DOHH2 (cell line): ENCODE data around the gene KIF26A.

Experiments
- H3F3A ChIP-seq: fragments of 200-600 bp; sonication (generic), shearing (Covaris generic); 2 replicates; pipeline ENCODE4 v1.6.0; 2016; ENCODE audit warnings: antibody characterized with exemption, mild to moderate bottlenecking; ENCODE audit not compliant: control insufficient read depth, insufficient read depth
- H3K27ac ChIP-seq: fragments of 200-600 bp; sonication (generic); 2 replicates; pipeline ENCODE4 v1.5.1; 2014; ENCODE audit warnings: low read depth, mild to moderate bottlenecking, low read length, moderate library complexity
- H3K27me3 ChIP-seq: fragments of 200-600 bp; sonication (generic); 2 replicates; pipeline ENCODE4 v1.6.1; 2014; ENCODE audit warnings: mild to moderate bottlenecking, low read length, mixed read lengths; ENCODE audit not compliant: control insufficient read depth
- H3K36me3 ChIP-seq: fragments of 200-600 bp; sonication (generic); 2 replicates; pipeline ENCODE4 v1.6.1; 2014; ENCODE audit warnings: mild to moderate bottlenecking, low read length, moderate library complexity, mixed read lengths; ENCODE audit not compliant: control insufficient read depth
- H3K4me1 ChIP-seq: fragments of 200-600 bp; sonication (generic); 2 replicates; pipeline ENCODE4 v1.6.1; 2014; ENCODE audit warnings: mild to moderate bottlenecking, low read length, mixed read lengths; ENCODE audit not compliant: control insufficient read depth
- H3K4me2 ChIP-seq: fragments of 200-600 bp; sonication (generic); 2 replicates; pipeline ENCODE4 v1.6.0; 2014; ENCODE audit warnings: mild to moderate bottlenecking, low read length, moderate library complexity
- H3K4me3 ChIP-seq: fragments of 200-600 bp; sonication (generic); 2 replicates; pipeline ENCODE4 v1.5.1; 2014; ENCODE audit warnings: mild to moderate bottlenecking, low read length, mixed read lengths
- H3K79me2 ChIP-seq: fragments of 200-600 bp; sonication (generic); 2 replicates; pipeline ENCODE4 v1.6.1; 2014; ENCODE audit warnings: mild to moderate bottlenecking, low read length, mixed read lengths; ENCODE audit not compliant: control insufficient read depth
- H3K9me2 ChIP-seq: fragments of 200-600 bp; sonication (generic); replicated peaks from 2 replicates; pipeline ENCODE4 v1.6.1; 2014; ENCODE audit warnings: mild to moderate bottlenecking, low read length, mixed read lengths; ENCODE audit not compliant: control insufficient read depth
- H3K9me3 ChIP-seq: fragments of 200-600 bp; sonication (generic); 2 replicates; pipeline ENCODE4 v1.6.1; 2014; ENCODE audit warnings: antibody characterized with exemption, low read length, mixed read lengths; ENCODE audit not compliant: control insufficient read depth, insufficient read depth
- H4K20me1 ChIP-seq: fragments of 200-600 bp; sonication (generic); 2 replicates; pipeline ENCODE4 v1.6.0; 2014; ENCODE audit warnings: low read depth, mild to moderate bottlenecking, antibody characterized with exemption, low read length, moderate library complexity; ENCODE audit not compliant: control insufficient read depth, insufficient read depth
- EZH2phosphoT487 ChIP-seq: fragments of 200-600 bp; sonication (generic); IDR thresholded peaks from 2 replicates; pipeline ENCODE4 v1.6.1; 2017; ENCODE audit warnings: borderline replicate concordance, mild to moderate bottlenecking, antibody characterized with exemption, low read length, moderate library complexity, mixed read lengths
- TF ChIP-seq, protein P1 (sequence below): fragments of 200-600 bp; sonication (generic); IDR thresholded peaks from one replicate; pipeline ENCODE4 v1.5.1; 2014; ENCODE audit warnings: antibody characterized with exemption, mild to moderate bottlenecking, low read depth, low read length; ENCODE audit not compliant: poor library complexity, severe bottlenecking

KIF26A gene

DNA sequence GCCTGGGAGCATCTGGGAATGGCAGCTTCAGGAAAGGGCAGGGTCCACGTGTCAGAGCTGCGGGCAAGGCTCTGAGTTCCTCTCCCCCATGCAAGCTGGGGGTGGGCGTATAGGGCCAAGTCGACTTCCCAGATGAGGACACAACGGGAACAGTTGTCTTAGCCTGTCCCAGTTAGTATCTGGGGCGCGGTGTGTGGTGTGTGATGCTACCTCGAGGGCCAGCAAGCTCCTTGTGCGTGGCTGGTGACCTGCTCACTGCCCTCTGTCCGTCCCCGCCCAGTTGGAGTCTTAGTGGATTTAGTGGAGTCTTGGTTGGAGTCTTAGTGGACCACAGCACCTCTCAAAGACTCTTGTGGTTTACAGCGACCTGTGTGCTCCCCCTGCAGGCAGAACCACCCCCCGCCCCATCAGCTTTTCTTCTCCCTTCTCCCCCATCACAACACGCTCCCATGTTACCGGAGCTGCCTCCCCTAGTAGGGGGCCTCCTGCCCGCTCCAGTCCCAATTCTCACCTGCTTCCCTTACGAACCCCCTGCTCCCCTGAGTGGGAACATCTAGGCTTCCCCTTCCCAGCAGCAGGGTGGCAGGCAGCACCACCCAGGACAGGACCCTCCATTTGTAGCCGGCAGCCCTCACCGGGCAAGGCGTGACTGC is 44.2 kb upstream of the KIF26A start:
- H3K4me1 ChIP-seq: no peaks in the 10 kb centered on the region
- no peaks in the 10 kb centered on the region for H3K27me3 ChIP-seq
- H3K79me2 ChIP-seq: no peaks in the 10 kb centered on the region
- H3K36me3 ChIP-seq: no peaks in the 10 kb centered on the region
- H3K4me2 ChIP-seq: no peak overlapping the region
- TF ChIP-seq, protein P1, sequence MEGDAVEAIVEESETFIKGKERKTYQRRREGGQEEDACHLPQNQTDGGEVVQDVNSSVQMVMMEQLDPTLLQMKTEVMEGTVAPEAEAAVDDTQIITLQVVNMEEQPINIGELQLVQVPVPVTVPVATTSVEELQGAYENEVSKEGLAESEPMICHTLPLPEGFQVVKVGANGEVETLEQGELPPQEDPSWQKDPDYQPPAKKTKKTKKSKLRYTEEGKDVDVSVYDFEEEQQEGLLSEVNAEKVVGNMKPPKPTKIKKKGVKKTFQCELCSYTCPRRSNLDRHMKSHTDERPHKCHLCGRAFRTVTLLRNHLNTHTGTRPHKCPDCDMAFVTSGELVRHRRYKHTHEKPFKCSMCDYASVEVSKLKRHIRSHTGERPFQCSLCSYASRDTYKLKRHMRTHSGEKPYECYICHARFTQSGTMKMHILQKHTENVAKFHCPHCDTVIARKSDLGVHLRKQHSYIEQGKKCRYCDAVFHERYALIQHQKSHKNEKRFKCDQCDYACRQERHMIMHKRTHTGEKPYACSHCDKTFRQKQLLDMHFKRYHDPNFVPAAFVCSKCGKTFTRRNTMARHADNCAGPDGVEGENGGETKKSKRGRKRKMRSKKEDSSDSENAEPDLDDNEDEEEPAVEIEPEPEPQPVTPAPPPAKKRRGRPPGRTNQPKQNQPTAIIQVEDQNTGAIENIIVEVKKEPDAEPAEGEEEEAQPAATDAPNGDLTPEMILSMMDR: no peak
- TF ChIP-seq EZH2phosphoT487: no peak
- no peaks in the 10 kb centered on the region for H4K20me1 ChIP-seq
- no peaks in the 10 kb centered on the region for H3K9me3 ChIP-seq
- H3K9me2 ChIP-seq: no peaks in the 10 kb centered on the region
- H3K4me3 ChIP-seq: no peak overlapping the region
- no peak overlapping the region for H3K27ac ChIP-seq
- H3F3A ChIP-seq: no peaks in the 10 kb centered on the region

DNA sequence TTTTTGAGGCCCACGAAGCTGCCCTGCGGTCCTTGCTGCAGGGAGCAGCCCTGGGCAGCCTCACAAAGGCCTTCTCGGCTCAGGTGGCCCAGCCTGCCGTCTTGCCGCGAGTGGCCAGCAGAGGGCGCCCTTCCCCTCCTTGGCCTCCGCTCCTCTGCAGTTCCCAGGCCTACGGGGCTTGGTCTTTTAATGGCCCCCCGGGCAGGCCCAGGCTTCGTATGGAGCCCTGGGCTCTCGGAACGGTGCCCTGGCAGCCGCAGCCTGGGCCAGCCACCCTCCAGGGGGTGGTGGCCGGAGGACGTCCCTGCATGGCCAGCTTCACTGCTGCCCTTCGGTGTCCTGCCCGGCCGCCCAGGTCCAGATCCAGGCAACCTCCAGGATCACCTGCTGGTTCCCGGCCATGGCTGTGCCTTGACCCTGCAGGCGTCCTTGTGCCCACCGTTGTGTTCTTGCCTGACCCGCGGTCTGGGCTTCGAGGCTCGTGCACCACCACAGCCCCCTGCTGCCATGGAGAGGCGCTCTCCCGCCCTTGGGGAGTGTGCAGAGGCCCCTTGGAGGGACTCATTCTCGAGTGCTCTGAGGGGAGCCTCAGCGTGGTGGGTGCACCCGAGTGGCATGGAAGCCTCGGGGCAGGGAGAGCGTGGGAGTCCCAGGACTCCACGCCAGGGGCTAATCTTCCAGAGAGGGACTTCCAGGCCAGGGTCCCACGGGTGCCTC is 43.5 kb upstream of the KIF26A start:
- no peaks in the 10 kb centered on the region for H4K20me1 ChIP-seq
- H3K4me3 ChIP-seq: no peak overlapping the region
- no peaks in the 10 kb centered on the region for H3K9me3 ChIP-seq
- no peak overlapping the region for H3K27ac ChIP-seq
- no peaks in the 10 kb centered on the region for H3K79me2 ChIP-seq
- H3K4me2 ChIP-seq: no peak overlapping the region
- H3F3A ChIP-seq: no peaks in the 10 kb centered on the region
- no peaks in the 10 kb centered on the region for H3K36me3 ChIP-seq
- no peaks in the 10 kb centered on the region for H3K27me3 ChIP-seq
- TF ChIP-seq, protein P1: peak; percentile 93
- TF ChIP-seq EZH2phosphoT487: no peak
- no peaks in the 10 kb centered on the region for H3K4me1 ChIP-seq
- no peaks in the 10 kb centered on the region for H3K9me2 ChIP-seq

DNA sequence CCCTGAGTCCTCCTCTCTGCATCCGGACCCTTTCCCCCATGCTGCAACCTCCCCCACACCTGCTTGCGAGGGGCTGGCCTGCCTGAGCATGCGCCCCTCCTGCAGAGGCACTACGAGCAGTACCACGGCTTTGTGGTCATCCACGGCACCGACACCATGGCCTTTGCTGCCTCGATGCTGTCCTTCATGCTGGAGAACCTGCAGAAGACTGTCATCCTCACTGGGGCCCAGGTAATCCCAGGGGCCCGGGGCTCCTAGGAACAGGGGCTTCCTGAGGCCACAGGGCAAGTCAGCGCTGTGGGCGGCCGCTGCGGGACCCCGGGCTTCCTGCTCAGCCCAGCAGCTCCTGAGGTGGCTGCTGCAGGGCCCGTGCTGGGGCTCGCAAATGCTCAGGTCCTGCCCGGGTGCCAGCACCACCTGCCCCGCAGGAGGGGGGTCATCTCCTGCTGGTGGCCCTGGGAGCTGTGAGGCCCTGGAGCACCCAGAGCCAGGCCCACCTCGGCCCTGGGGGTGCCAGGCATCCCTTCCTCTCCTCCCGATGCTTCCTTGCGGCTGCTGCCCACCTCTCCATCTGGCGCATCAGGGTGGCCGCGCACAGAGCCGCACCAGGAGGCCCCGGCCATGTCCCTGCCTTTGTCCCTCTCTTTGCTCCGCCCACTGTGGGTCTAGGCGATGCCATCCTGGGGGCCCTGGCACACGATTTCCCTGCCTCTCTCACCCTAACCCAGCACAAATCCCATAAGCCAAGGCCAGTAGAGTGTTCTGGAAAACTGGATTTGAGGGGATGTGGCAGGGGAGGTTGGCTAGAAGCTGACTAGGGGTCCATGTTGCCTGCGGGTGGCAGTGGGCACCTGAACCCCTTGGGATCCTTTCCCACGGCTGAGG is 42.7 kb upstream of the KIF26A start:
- no peaks in the 10 kb centered on the region for H4K20me1 ChIP-seq
- no peaks in the 10 kb centered on the region for H3K4me1 ChIP-seq
- H3K9me2 ChIP-seq: no peaks in the 10 kb centered on the region
- H3K27me3 ChIP-seq: no peaks in the 10 kb centered on the region
- no peak for TF ChIP-seq EZH2phosphoT487
- TF ChIP-seq, protein P1: no peak
- H3K9me3 ChIP-seq: no peaks in the 10 kb centered on the region
- no peaks in the 10 kb centered on the region for H3F3A ChIP-seq
- H3K4me3 ChIP-seq: no peak overlapping the region
- H3K4me2 ChIP-seq: no peak overlapping the region
- no peak overlapping the region for H3K27ac ChIP-seq
- H3K36me3 ChIP-seq: no peaks in the 10 kb centered on the region
- H3K79me2 ChIP-seq: no peaks in the 10 kb centered on the region
